LNCaP clone FGC (cell line): Measurements from ENCODE around the gene MAD1L1.

Source experiments
- DNase-seq: peaks from one replicate; pipeline ENCODE4 v3.0.0-alpha.2; 2011; ENCODE audit warnings: low read depth
- H3K4me3 ChIP-seq: 2 replicates; pipeline ENCODE4 v1.5.1; 2011; ENCODE audit warnings: mild to moderate bottlenecking, low read depth, low read length, control low read depth
- TF ChIP-seq, protein P1 (sequence below): IDR thresholded peaks from 2 replicates; pipeline ENCODE4 v1.5.1; 2012; ENCODE audit warnings: mild to moderate bottlenecking; ENCODE audit not compliant: control insufficient read depth, insufficient read depth; ENCODE audit errors: extremely low read depth

MAD1L1 gene

DNA sequence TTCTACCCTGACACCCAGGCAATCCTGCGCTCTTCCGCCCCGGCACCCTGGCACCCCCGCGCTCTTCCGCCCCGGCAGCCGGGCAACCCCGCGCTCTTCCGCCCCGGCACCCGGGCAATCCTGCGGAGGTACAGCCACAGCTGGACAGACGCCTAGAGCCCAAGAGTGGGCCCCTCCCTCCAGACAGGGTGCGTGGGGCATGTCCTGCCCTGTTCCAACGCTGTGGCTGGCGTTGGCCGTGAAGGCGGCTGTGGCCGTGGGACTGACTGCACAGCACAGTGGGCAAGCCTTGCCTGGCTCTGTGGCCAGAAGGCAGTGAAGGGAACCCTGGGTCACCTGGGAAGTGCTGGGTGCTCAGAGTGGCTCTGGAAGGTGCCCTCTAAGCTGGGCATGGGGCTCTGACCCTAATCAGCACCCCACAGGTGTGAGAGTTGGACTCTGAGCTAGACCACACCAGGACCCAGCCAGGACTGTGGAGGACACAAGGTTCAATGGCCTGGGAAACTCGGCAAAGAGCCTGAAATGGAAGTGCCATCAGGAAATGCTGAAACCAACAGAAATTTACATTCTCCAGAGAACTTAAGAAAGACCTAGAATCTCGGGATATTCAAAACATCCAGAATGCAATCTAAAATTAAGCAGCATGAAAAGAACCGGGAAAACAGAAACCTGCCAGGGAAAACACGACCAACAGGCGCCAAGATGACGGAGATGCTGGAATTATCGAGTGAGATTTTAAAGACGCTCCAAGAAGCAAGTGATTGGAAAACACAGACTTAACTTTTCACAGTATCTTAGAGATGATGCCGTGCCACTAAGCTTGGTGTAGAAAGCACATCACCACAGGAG is 309.1 kb downstream of the MAD1L1 start:
- TF ChIP-seq, protein P1, sequence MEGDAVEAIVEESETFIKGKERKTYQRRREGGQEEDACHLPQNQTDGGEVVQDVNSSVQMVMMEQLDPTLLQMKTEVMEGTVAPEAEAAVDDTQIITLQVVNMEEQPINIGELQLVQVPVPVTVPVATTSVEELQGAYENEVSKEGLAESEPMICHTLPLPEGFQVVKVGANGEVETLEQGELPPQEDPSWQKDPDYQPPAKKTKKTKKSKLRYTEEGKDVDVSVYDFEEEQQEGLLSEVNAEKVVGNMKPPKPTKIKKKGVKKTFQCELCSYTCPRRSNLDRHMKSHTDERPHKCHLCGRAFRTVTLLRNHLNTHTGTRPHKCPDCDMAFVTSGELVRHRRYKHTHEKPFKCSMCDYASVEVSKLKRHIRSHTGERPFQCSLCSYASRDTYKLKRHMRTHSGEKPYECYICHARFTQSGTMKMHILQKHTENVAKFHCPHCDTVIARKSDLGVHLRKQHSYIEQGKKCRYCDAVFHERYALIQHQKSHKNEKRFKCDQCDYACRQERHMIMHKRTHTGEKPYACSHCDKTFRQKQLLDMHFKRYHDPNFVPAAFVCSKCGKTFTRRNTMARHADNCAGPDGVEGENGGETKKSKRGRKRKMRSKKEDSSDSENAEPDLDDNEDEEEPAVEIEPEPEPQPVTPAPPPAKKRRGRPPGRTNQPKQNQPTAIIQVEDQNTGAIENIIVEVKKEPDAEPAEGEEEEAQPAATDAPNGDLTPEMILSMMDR: no peak

DNA sequence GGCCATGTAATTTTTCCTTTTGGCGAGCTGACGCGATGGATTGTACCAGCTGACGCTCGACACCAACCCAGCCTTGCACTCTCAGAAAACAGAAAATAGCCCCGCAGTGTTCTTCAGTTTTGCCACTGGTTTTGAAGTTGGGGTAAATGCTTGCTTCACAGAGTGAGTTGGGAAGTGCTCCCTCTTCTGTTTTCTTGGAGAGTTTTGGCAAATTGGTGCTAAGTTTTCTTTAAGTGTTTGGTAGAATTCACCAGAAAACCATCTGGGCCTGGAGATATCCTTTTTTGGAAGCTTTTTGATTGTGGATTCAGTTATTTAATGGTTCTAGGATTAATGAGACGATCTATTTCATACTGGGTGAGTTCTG is 309.9 kb downstream of the MAD1L1 start:
- H3K4me3 ChIP-seq: no peak overlapping the region
- DNase-seq: no peak
- TF ChIP-seq, protein P1: peak; percentile 34

More for the DNA sequence above, 309.1 kb downstream of the MAD1L1 start:
- no peak for DNase-seq
- no peak overlapping the region for H3K4me3 ChIP-seq

DNA sequence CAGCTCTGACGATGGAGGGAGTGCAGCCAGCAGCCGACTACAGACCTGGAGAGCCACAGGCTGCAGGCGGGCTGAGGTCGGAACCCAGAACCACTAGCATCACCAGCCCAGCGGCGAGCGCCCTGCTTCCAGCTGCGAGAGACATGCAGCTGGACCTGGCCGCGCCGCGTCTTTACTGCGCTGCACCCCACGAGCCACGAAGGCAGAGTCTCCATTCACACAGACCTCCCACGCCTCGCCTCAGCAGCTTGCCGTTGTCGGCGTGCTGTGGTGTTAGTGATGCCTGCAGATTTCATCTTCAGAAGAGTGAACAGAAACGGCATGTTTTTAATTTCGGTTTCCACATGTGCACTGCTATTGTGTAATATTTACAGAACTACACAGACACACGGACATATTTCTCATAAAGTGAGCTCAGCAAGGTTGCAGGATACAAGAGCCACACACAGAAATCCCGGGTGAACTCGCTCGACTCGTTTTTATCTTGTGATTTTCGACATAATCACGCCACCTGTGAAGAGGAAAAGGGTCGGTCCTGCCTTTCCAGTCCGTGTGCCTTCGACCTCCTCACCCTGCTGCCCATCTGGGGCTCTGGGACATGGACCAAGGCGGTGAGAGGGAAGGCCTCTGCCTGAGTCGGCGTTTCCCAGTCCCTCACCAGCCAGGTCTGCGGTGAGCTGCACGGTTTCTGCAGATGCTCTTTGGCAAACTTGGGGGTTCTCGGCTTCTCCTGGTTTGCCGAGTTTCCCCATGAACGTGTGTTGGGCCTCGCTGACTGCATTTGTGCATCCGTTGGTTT is 310.5 kb downstream of the MAD1L1 start:
- peak; percentile 77 for DNase-seq
- H3K4me3 ChIP-seq: peak overlapping the region; percentile 34
- TF ChIP-seq, protein P1: no peak

DNA sequence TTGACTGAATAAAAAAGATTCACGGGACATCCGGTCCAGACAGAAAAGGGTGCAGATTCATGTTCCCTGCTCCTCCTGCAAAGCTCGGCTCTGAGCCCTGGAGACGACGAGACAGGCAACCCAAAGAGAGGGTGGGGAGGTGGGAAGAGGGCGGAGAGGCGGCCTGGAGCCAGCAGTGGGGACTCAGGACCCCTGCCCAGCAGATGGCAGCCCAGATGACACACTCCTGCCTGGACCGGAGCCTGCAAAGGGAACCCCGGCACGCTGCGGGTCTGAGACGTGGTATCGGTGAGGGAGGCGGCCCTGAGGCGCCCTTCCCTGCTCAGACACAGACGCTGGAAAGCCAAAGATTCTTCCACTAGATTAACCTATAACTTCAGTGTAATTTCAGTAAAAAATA is 311.9 kb downstream of the MAD1L1 start:
- no peak overlapping the region for H3K4me3 ChIP-seq
- DNase-seq: no peak
- TF ChIP-seq, protein P1: no peak

DNA sequence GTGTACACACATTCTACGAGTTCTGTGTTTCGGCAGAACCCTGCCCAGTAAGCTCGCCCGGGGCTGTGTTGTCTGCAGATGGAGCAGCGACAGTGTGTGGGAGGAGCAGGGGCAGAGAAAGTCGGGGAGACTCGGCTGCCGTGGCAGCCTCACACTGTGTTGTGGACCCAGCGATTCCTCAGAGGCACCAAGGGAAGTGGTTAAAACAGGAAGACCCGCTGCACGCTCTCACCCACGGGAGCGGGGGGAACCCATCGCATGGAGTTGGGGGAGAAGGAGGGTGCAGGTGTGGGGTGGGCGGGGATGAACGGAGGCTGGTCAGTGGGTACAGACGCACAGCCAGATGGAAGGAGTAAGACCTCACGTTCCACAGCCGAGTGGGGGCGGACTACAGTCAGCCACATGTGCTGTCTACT is 312.5 kb downstream of the MAD1L1 start:
- no peak overlapping the region for H3K4me3 ChIP-seq
- TF ChIP-seq, protein P1: no peak
- DNase-seq: no peak

DNA sequence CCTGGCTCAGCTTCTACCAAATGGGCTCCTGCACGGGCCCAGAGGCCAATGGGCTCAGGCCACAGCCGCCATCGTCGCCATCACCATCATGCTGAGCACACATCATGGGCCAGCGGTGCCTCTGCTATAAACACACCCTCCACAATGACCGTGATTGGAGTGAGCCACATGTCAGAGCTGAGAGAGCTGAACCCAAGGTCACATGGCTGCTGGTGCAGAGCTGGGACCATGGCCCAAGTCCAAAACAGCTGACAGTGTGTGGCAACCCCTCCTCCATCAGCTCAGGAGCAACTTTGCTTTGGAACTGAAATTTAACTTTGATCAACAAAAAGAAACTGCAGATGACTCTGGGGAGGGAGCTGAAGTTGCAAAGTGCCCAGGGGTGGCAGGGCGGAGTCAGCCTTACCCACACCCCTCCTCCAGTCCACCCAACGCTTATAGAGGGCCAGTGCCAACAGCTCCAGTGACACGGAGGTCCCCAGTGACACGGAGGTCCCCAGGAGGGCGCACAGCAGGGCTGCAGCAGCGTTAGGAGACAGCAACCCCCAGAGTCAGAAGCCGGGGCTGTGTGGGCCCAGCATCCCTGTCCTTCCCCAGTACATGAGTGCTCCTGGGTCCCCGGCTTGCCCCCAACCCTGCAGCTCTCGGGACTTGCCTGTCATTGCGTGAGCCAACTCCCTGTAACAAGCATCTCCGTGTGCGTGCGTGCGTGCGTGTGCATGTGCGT is 313.0 kb downstream of the MAD1L1 start:
- no peak overlapping the region for H3K4me3 ChIP-seq
- no peak for DNase-seq
- TF ChIP-seq, protein P1: no peak
